Nephron (organoid): Measurements from ENCODE around the gene SYNJ2.
A peak's percentile ranks its signal among the peaks of the same experiment; 100 is the strongest.

Source experiments
- H3K27ac Mint-ChIP-seq, 3 experiments: 2 replicates each; pipeline ENCODE4 v1.8.0; 2020; ENCODE audit warnings: mixed read lengths in 3 of 3, mild to moderate bottlenecking in 2 of 3, moderate library complexity in 1 of 3
- H3K27me3 Mint-ChIP-seq: 2 replicates; pipeline ENCODE4 v1.8.0; 2021; ENCODE audit warnings: low read depth, mild to moderate bottlenecking, moderate library complexity, mixed read lengths
- H3K36me3 Mint-ChIP-seq: 2 replicates; pipeline ENCODE4 v1.8.0; 2020; ENCODE audit warnings: low read depth, mixed read lengths
- H3K4me1 Mint-ChIP-seq: 2 replicates; pipeline ENCODE4 v1.8.0; 2020; ENCODE audit warnings: mixed read lengths
- H3K4me3 Mint-ChIP-seq, 3 experiments: 2 replicates each; pipeline ENCODE4 v1.8.0; 2020; ENCODE audit warnings: mild to moderate bottlenecking in 3 of 3, mixed read lengths in 3 of 3, moderate library complexity in 2 of 3
- H3K9me3 Mint-ChIP-seq: 2 replicates; pipeline ENCODE4 v1.8.0; 2020; ENCODE audit warnings: mixed read lengths
- TF ChIP-seq, protein P1 (sequence below), 3 experiments: fragments of 200-600 bp; sonication (generic); IDR thresholded peaks; one replicate each; pipeline ENCODE4 v1.5.0; 2021; ENCODE audit warnings: antibody characterized with exemption in 3 of 3; ENCODE audit not compliant: unreplicated experiment in 3 of 3

Gene SYNJ2

DNA sequence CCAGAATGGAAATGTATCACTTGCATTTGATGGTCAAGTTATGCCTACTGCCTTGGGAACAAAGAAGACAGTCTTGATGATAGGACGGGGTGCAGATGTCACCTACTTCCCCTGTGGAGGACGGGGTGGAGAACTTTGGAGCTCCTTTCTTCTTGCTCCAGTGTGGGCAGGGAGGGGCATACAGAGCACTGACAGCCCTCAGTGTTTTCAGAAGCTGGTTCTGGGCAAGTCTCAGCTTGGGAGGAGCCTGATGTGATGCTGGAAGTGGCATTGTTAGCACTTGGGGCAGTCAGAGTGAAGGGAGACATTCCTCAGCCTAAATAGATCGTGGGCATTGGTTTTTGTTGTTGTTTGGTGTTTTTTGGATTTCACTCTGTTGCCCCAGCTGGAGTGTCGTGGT is 59.7 kb downstream of the SYNJ2 start:
- H3K9me3 Mint-ChIP-seq: peaks cover 1% of the 10 kb centered on the region
- peaks cover 5% of the 10 kb centered on the region for H3K36me3 Mint-ChIP-seq
- H3K27me3 Mint-ChIP-seq: no peaks in the 10 kb centered on the region
- H3K4me3 Mint-ChIP-seq: no peak overlapping the region
- TF ChIP-seq, protein P1, sequence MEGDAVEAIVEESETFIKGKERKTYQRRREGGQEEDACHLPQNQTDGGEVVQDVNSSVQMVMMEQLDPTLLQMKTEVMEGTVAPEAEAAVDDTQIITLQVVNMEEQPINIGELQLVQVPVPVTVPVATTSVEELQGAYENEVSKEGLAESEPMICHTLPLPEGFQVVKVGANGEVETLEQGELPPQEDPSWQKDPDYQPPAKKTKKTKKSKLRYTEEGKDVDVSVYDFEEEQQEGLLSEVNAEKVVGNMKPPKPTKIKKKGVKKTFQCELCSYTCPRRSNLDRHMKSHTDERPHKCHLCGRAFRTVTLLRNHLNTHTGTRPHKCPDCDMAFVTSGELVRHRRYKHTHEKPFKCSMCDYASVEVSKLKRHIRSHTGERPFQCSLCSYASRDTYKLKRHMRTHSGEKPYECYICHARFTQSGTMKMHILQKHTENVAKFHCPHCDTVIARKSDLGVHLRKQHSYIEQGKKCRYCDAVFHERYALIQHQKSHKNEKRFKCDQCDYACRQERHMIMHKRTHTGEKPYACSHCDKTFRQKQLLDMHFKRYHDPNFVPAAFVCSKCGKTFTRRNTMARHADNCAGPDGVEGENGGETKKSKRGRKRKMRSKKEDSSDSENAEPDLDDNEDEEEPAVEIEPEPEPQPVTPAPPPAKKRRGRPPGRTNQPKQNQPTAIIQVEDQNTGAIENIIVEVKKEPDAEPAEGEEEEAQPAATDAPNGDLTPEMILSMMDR (IDR thresholded peaks at IDR 0.05; ENCODE audit: unreplicated experiment in 3 of 3): no peak
- H3K4me1 Mint-ChIP-seq: peaks cover 70% of the 10 kb centered on the region
- peak overlapping the region in 2 of 3 experiments; percentile 50 to 86 for H3K27ac Mint-ChIP-seq

DNA sequence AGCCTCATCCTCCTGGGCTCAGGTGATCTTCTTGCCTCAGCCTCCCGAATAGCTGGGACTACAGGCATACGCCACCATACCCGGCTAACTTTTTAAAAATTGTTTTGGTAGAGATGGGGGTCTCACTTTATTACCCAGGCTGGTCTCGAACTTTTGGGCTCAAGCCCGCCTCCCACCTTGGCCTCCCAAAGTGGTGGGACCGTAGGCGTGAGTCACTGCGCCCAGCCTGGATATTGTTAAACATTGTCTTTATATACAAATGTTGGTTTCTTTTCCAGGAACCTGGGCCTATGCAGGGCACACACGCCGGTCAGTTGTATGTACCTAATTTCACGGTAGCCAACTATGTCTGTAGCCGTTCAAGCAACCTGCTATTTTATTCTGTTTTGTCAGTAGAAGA is 60.1 kb downstream of the SYNJ2 start:
- peaks cover 74% of the 10 kb centered on the region for H3K4me1 Mint-ChIP-seq
- H3K4me3 Mint-ChIP-seq: no peak overlapping the region

DNA sequence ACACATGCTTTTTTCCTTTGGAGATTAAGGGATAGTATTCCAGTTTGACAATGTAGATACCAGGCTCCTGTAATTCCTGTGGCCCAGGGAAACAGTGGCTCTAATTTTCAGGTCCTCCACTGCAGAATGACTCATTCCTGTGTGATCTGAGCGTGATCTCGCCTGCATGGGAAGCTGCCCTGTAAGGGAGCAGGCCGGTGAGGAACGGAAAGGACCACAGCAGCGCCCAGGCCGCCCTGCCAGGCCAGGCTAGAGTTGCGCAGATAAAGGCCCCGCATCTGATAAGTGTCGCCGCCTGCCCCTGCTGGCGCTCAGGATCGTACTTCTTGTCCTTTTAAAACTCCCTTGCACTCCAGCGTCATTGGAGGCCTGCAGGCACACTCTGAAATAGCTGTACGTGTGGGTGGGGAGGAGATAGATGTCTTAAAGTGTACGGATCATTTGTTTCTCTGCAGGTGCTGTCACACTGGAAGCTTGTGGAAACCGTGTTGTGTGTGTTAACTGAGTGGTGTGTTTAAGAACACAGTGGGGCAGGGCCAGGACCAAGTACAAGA is 60.7 kb downstream of the SYNJ2 start:
- Mint-ChIP-seq H3K36me3 (peaks cover 12% of the 10 kb centered on the region), H3K4me1 (peaks cover 78% of the 10 kb centered on the region), H3K4me3 (peak overlapping the region in 1 of 3 experiments; percentile 1), H3K9me3 (no peaks in the 10 kb centered on the region), H3K27ac (peak overlapping the region; percentile 41 to 86 (median 73)), H3K27me3 (no peaks in the 10 kb centered on the region)
- TF ChIP-seq, protein P1 (IDR thresholded peaks at IDR 0.05; ENCODE audit: unreplicated experiment in 3 of 3): no peak

More for the DNA sequence above, 60.1 kb downstream of the SYNJ2 start:
- H3K9me3 Mint-ChIP-seq: no peaks in the 10 kb centered on the region
- H3K27ac Mint-ChIP-seq: peak overlapping the region; percentile 41 to 86 (median 73)
- H3K27me3 Mint-ChIP-seq: no peaks in the 10 kb centered on the region
- TF ChIP-seq, protein P1 (IDR thresholded peaks at IDR 0.05; ENCODE audit: unreplicated experiment in 3 of 3): no peak
- H3K36me3 Mint-ChIP-seq: peaks cover 6% of the 10 kb centered on the region

DNA sequence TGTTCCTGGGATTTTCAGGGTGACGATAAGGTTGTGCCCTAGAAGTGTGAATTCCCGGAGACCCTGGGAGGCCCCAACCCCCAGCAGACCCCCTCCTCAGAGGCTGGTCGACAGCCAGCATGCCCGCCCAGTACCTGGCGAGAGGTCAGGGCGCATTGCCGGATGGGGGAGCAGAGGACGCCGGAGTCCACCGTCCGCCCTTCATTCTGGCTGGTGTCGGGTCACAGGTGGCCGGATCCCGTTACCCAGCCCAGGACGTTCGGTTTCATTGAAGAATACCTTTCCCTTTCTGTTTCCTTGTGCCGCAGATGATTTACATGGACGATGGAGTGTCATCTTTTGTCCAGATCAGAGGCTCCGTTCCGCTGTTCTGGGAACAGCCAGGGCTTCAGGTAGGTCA is 61.3 kb downstream of the SYNJ2 start:
- Mint-ChIP-seq H3K4me3 (no peak overlapping the region), H3K27ac (peak overlapping the region in 1 of 3 experiments; percentile 86), H3K9me3 (no peaks in the 10 kb centered on the region), H3K4me1 (peaks cover 78% of the 10 kb centered on the region), H3K27me3 (no peaks in the 10 kb centered on the region), H3K36me3 (peaks cover 15% of the 10 kb centered on the region)
- TF ChIP-seq, protein P1 (IDR thresholded peaks at IDR 0.05; ENCODE audit: unreplicated experiment in 3 of 3): no peak

DNA sequence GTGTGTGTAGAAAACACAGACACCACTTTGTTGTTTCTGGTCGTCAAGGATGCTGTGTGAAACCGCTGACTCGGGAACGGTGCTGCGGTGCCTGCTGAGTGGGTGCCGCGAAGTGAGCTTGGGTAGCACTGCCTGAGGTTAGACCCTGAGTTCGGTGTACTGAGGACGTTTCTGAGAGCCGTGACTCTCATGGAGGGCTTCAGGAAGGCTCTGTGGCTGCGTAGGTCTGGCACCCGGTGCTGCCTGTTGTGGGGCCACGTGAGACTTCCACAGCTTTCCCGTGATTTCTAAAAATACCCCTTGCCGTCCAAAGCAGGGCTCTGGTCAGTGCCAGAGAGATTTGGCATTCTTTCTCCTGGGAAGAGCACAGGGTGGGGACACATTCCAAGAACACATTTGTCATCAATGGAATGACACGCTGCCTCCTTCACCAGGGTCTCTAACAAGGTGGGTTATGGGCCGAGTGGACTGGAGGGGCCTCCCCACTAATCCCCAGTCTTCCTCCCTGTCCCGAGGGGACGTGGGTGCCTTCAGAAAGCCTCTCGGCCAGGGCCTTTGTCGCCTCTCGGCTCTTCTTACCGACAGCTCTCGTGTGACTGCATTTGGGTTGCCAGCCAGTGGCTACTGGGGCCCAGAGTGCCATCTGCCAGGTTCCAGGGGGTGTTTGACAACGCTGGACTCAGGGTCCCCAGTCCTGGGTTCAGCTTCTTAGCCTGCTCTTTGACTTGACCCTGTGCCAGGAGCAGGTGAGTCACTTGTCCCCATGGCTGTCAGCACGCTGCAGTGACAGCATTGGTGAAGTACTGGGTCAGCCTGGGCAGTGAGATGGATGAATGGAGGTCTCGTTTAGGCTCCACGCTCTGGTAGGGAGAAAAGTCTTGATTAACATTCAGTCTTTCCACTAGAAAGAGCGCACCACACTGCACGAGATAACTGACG is 62.2 kb downstream of the SYNJ2 start:
- H3K36me3 Mint-ChIP-seq: peaks cover 17% of the 10 kb centered on the region
- H3K4me1 Mint-ChIP-seq: peaks cover 78% of the 10 kb centered on the region
- H3K27ac Mint-ChIP-seq: peak overlapping the region in 2 of 3 experiments; percentile 51 to 86
- TF ChIP-seq, protein P1 (IDR thresholded peaks at IDR 0.05; ENCODE audit: unreplicated experiment in 3 of 3): no peak
- peak overlapping the region in 1 of 3 experiments; percentile 32 for H3K4me3 Mint-ChIP-seq
- peaks cover 4% of the 10 kb centered on the region for H3K27me3 Mint-ChIP-seq
- no peaks in the 10 kb centered on the region for H3K9me3 Mint-ChIP-seq
